ENCODE measurements around the gene LYPD8.
"Not testable (repeated sequence)": the region's sequence is repeated elsewhere in the genome, so short reads cannot be mapped to it uniquely, and the experiment has no call there.

The LYPD8 gene

DNA sequence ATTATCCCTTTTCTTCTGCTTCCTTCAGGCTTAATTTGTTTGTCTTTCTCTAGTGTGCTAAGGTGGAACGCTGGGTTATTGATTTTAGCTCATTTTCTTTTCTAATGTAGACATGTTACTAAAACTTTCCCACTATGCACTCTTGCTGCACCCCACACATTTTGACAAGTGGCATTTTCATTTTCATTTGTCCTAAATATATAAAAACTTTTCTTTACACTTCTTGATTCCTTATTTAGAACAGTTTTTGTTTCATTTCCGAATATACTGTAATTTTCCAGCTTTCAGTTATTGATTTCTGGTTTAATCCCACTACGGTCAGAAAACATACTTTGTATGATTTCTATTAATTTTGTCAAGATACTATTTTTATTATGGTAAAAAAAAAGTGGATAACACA is 44.9 kb upstream of the LYPD8 start:
- Histone ChIP-seq H3K9me3 (ENCODE audit: control insufficient read depth, insufficient read depth, low read length) (no peaks in the 10 kb centered on the region), H3K27me3 (ENCODE audit: control insufficient read depth, low read length) (peaks cover 3% of the 10 kb centered on the region; the same call in 1 of the 2 replicates), H3K27ac (ENCODE audit: low read depth, low read length) (no peak overlapping the region), H3K4me3 (ENCODE audit: low read length) (no peak overlapping the region), H3K4me1 (ENCODE audit: control insufficient read depth, low read length) (peaks cover 17% of the 10 kb centered on the region), H3K4me2 (ENCODE audit: low read length) (no peak overlapping the region), H4K20me1 (ENCODE audit: control insufficient read depth, insufficient read depth, low read depth, low read length) (no peaks in the 10 kb centered on the region), H3F3A (ENCODE audit: control insufficient read depth, insufficient read depth) (peaks cover 9% of the 10 kb centered on the region), H3K79me2 (ENCODE audit: control insufficient read depth, low read length) (no peaks in the 10 kb centered on the region), H3K36me3 (ENCODE audit: control insufficient read depth, low read length) (no peaks in the 10 kb centered on the region), H3K9me2 (replicated peaks; ENCODE audit: control insufficient read depth, low read length) (no peaks in the 10 kb centered on the region)
- TF ChIP-seq EZH2phosphoT487 (IDR thresholded peaks at IDR 0.05; ENCODE audit: borderline replicate concordance, low read length), result no peak
- TF ChIP-seq, protein P1, sequence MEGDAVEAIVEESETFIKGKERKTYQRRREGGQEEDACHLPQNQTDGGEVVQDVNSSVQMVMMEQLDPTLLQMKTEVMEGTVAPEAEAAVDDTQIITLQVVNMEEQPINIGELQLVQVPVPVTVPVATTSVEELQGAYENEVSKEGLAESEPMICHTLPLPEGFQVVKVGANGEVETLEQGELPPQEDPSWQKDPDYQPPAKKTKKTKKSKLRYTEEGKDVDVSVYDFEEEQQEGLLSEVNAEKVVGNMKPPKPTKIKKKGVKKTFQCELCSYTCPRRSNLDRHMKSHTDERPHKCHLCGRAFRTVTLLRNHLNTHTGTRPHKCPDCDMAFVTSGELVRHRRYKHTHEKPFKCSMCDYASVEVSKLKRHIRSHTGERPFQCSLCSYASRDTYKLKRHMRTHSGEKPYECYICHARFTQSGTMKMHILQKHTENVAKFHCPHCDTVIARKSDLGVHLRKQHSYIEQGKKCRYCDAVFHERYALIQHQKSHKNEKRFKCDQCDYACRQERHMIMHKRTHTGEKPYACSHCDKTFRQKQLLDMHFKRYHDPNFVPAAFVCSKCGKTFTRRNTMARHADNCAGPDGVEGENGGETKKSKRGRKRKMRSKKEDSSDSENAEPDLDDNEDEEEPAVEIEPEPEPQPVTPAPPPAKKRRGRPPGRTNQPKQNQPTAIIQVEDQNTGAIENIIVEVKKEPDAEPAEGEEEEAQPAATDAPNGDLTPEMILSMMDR (IDR thresholded peaks at IDR 0.05; ENCODE audit: low read depth, low read length, poor library complexity, severe bottlenecking), result no peak

DNA sequence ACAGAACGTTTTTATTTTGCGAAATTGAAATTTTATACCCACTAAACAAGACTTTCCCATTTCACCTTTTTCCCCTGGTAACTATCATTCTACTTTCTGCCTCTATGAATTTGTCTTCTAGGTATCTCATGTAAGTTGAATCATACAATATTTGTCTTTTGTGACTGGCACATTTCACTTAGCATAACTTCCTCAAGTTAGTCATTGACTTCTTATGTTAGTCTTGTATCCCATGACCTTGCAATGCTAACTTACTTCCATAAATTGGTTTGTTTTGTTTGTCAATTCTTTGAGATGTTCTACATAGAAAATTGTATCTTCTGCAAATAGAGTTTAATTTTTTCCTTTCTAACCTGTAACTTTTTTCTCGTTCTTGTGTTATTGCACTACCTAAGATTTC is 43.2 kb upstream of the LYPD8 start:
- Histone ChIP-seq H3K9me3 (ENCODE audit: control insufficient read depth, insufficient read depth, low read length) (no peaks in the 10 kb centered on the region), H3K4me3 (ENCODE audit: low read length) (no peak overlapping the region), H3K27me3 (ENCODE audit: control insufficient read depth, low read length) (peaks cover 3% of the 10 kb centered on the region; the same call in 1 of the 2 replicates), H3K27ac (ENCODE audit: low read depth, low read length) (no peak overlapping the region), H3K36me3 (ENCODE audit: control insufficient read depth, low read length) (no peaks in the 10 kb centered on the region), H3K4me2 (ENCODE audit: low read length) (no peak overlapping the region), H3F3A (ENCODE audit: control insufficient read depth, insufficient read depth) (no peaks in the 10 kb centered on the region; the same call in 1 of the 2 replicates), H3K9me2 (replicated peaks; ENCODE audit: control insufficient read depth, low read length) (no peaks in the 10 kb centered on the region), H3K79me2 (ENCODE audit: control insufficient read depth, low read length) (no peaks in the 10 kb centered on the region), H3K4me1 (ENCODE audit: control insufficient read depth, low read length) (0 out of 2 replicates have a peak, but pooled peaks cover 2% of the 10 kb centered on the region), H4K20me1 (ENCODE audit: control insufficient read depth, insufficient read depth, low read depth, low read length) (no peaks in the 10 kb centered on the region)
- TF ChIP-seq, protein P1 (IDR thresholded peaks at IDR 0.05; ENCODE audit: low read depth, low read length, poor library complexity, severe bottlenecking), result no peak
- TF ChIP-seq EZH2phosphoT487 (IDR thresholded peaks at IDR 0.05; ENCODE audit: borderline replicate concordance, low read length), result no peak

DNA sequence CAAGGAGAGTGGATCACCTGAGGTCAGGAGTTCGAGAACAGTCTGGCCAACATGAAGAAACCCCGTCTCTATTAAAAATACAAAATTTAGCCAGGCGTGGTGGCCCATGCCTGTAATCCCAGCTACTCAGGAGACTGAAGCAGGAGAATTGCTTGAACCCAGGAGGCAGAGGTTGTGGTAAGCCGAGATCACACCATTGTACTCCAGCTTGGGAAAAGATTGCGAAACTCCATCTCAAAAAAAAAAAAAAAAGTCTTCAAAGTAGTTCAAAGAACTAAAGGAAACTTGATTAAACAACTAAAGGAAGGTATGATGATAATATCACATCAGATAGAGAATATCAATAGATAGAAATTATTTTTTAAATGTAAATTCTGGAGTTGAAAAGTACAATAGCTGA is 39.1 kb upstream of the LYPD8 start:
- H3K27me3 ChIP-seq (ENCODE audit: control insufficient read depth, low read length); H3K36me3 ChIP-seq (ENCODE audit: control insufficient read depth, low read length); H3K79me2 ChIP-seq (ENCODE audit: control insufficient read depth, low read length); H3K27ac ChIP-seq (ENCODE audit: low read depth, low read length); H4K20me1 ChIP-seq (ENCODE audit: control insufficient read depth, insufficient read depth, low read depth, low read length); H3K4me2 ChIP-seq (ENCODE audit: low read length); H3F3A ChIP-seq (ENCODE audit: control insufficient read depth, insufficient read depth); H3K4me3 ChIP-seq (ENCODE audit: low read length); H3K9me2 ChIP-seq (replicated peaks; ENCODE audit: control insufficient read depth, low read length); H3K9me3 ChIP-seq (ENCODE audit: control insufficient read depth, insufficient read depth, low read length): not testable (repeated sequence)
- H3K4me1 ChIP-seq (ENCODE audit: control insufficient read depth, low read length), result peaks cover 15% of the 10 kb centered on the region

DNA sequence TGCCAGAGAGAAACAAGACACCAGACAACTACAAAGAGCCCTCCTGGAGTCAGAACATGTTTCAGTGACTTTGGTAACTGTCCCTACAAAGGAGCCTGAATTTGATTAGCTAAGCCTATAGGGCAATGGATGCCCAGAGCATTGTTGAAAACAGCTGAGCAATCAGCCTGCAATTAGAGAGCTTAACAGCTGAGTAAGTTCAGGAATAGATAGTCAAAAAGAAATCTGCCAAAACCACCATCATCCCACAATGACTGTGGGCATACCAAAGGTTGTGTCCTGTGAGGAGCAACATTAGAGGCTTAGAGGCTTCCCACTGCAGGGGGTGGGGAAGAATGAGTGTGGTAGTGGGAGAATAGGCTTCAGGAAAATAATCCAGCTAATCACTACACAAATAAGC is 38.0 kb upstream of the LYPD8 start:
- H3K4me1 ChIP-seq (ENCODE audit: control insufficient read depth, low read length), result peaks cover 15% of the 10 kb centered on the region
- no peaks in the 10 kb centered on the region for H3K79me2 ChIP-seq (ENCODE audit: control insufficient read depth, low read length)
- no peaks in the 10 kb centered on the region for H3K36me3 ChIP-seq (ENCODE audit: control insufficient read depth, low read length)
- H4K20me1 ChIP-seq (ENCODE audit: control insufficient read depth, insufficient read depth, low read depth, low read length), result no peaks in the 10 kb centered on the region
- no peaks in the 10 kb centered on the region for H3F3A ChIP-seq (ENCODE audit: control insufficient read depth, insufficient read depth)
- H3K4me2 ChIP-seq (ENCODE audit: low read length), result no peak overlapping the region
- no peak overlapping the region for H3K4me3 ChIP-seq (ENCODE audit: low read length)
- no peaks in the 10 kb centered on the region for H3K9me2 ChIP-seq (replicated peaks; ENCODE audit: control insufficient read depth, low read length)
- H3K27ac ChIP-seq (ENCODE audit: low read depth, low read length), result no peak overlapping the region
- no peaks in the 10 kb centered on the region for H3K9me3 ChIP-seq (ENCODE audit: control insufficient read depth, insufficient read depth, low read length)
- TF ChIP-seq, protein P1 (IDR thresholded peaks at IDR 0.05; ENCODE audit: low read depth, low read length, poor library complexity, severe bottlenecking), result no peak
- no peak for TF ChIP-seq EZH2phosphoT487 (IDR thresholded peaks at IDR 0.05; ENCODE audit: borderline replicate concordance, low read length)
- no peaks in the 10 kb centered on the region for H3K27me3 ChIP-seq (ENCODE audit: control insufficient read depth, low read length)

Measured in DOHH2 (cell line).